GM19240 (cell line): Measurements from ENCODE around the gene GOLGA6L7.
"Not testable (repeated sequence)": the region's sequence is repeated elsewhere in the genome, so short reads cannot be mapped to it uniquely, and the experiment has no call there.

ENCODE experiments used
- DNase-seq: peaks from one replicate; pipeline ENCODE4 v3.0.0; 2011; ENCODE audit warnings: low spot score; ENCODE audit not compliant: insufficient read length

GOLGA6L7 gene

DNA sequence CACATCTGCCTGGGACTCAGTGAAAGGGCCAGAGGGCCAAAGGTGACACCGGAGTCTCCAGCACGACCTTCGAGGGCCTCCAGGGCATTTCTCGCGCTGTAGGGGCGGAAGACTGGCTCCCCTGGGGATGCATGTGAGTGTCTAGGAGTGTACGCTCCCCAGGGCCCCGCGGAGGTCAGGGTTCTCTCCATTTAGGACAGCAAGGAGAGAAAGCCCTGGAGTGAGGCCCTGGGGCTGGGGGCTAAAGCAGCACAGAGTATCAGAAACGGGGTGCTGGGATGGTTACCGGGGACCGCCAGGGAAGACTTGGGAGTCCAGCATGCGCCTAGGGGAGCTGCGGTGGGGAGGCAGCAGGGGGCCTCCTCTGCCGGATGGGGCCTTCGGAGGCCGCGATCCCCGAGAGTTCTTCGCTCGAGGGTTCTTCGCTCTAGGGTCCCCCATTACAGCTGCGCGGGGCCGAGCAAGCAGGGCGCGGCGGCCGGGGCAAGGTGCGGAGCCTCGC, 36.7 kb upstream of the GOLGA6L7 start:
- DNase-seq: no peak

DNA sequence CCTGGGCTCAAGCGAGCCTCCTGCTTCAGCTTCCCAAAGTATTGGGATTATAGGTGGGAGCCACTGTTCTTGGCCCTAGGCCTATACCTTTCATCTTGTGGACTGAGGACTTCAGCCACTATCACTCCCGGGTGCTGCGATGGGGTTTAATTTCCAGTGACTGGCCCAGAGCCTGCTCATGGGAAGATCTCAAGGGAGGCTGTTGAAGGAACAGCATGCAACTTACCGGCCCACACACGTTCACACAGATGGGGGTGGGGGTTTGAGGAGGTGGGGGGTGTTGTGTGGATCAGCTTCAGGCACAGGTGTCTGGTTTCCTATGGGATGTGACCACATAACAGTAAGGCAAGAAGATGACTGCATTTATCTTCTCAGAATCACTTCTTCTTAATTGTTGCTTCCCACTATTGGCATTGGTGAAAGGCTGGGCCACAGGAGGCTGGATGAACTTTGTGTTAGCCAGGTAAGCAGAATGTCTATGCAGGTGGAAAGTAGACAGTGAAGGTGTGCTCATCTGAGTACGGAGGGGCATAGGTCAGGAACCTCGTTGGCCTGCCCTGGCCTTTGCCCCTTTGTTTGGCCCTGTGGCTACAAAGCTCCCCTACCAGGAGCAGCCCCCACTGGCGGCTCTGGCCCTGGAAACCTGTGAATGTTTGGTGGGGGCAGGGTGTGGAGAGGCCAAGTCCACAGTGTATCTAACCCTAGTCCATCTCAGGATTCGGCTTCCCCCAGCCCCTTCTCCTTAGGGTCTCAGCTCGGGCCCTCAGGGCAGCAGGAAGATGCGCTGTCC, 35.9 kb upstream of the GOLGA6L7 start:
- DNase-seq: no peak

GRCh38 chr15:28881600-28881999, 33.2 kb upstream of the GOLGA6L7 start:
- DNase-seq: no peak

DNA sequence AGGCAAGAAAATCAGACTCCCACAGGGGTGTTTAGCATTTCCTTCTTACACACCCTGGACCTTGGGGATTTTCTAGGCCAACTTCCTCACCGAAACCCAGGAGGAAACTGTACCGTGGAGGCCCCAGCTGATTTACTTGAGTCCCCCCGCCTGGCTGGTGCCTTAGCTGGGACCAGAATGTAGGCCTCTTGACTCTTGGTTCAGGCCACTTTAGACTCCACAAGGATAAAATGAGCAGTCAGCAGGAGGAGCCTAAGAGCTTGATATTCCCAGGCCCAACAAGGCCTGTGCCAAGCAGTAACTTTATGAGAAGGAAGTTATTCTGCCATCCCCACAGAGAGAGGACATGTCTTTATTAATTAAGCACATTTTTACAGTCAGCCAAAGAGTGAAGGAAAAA, 32.7 kb upstream of the GOLGA6L7 start:
- DNase-seq: no peak

- no peak for DNase-seq
Measured at GRCh38 chr15:28880680-28881079, 32.2 kb upstream of the GOLGA6L7 start.

DNA sequence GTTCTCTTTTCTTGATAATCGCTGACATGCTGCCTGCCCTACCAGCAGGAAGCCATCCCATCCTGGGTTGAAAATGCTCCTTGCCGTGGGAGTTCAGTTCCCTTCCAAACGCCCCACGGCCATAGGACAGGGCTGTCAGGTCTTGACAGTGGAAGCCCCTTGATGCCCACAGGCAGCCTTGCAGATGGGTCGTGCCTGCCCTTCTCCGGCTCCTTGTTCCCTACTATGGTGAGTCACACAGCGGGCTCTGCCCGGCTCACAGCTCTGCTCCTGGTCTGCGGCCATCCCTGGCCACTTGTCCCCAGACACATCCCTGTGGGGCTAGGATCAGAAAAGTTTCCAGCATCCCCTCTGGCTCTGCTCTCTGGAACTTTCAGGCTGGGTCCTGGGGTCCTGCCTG, 31.1 kb upstream of the GOLGA6L7 start:
- no peak for DNase-seq

GRCh38 chr15:28878209-28878608, 29.8 kb upstream of the GOLGA6L7 start:
- no peak for DNase-seq

DNA sequence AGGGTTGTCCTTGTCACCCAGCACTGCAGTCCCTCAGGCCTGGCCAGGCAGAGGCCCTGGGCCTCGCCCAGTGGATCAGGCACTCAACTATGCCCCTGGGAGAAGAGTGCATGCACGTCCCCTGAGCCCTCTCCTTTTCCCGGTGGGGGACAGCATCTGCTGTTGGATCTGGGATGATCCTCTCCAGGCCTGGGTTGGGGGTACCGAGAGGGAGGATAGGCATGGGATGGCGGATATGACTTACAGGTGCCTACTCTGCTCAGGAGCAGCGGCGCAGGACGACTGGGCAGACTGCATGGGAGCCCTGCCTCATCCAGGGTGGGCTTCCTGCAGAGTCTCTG, 28.4 kb upstream of the GOLGA6L7 start:
- no peak for DNase-seq

DNA sequence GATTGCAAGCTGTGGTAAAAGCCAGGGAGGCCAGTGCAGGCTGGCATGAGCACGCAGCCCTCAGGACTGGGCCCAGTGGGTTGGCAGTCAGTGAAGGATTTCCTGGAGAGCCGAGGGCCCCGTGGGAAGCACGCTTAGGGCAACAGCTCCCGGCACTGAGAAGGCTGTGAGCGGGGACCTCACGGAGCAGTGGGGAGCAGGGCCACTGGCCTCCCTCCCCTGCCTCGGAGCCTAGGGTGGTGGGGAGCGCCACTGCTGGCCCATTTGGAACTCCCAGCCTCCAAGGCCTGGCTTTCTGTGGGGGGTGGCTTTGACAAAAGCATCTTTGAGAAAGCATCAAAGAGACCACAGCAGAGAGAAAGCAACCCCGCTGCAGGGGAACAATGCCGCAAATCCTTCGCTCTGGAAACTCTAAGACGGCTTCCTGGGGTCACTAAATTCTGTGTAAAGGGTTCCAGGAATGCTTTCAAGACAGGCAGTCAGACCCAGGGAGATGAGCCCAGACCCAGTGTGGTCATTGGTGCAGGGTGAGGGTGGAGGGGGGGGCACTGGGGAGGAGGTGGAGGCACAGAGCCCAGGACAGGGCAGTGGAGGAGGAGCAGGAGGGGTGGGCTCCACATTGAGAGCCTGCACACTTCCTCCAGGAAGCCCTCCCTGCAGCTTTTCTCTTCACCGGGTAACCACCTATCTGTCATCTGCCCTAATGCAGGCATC, 27.8 kb upstream of the GOLGA6L7 start:
- DNase-seq: no peak

DNA sequence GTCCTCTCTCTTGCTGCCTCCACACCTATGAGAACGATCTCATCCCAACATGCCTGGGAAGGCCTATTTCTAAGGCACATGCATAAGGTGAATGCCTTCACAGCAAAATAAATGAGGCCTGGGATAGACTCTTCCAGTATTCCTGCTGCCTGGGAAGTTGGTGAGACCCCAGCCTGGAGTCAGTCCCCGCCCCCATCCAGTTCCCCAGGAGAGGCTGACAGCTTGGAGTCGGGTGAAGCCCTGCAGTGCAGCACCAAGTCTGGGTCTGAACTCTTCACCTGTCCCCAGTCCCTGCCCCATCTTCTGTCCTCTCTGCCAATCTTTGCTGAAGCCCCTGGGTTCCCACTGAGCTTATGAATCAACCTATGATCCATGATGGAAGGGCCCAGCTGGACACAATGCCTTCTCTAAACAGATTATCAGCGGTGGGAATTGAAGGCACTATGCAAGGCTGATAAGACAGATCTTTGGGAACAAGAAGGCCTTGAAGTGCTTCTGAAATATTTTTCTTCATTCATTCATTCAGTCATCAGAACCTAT, 27.1 kb upstream of the GOLGA6L7 start:
- DNase-seq: no peak

DNA sequence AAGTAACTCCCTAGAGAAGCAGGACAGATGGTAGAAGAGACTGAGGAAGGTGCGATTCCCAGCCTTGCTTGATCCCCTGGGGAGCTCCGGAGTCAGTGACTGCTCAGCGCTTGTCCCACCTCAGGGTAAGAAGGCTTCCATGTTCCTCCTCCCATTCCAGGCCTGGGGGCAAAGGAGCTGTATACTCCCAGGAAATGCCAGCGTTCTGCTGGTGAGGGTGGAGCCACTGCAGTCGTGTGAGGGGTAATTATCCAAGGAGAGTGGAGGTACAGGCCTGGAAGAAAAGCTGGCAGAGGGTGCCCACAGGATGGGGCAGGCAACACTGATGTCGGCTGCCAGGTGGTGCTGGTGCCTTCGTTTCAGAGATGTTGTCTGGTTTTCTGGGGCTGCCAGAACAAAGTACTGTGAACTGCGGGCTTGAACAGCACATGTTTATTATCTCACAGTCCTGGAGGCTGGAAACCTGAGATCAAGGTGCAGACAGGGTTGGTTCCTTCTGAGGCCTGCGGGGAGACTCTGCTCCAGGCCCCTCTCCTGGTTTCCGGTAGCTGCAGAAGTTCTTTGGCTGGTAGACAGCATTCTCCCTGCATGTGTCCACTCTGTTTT, 25.2 kb upstream of the GOLGA6L7 start:
- no peak for DNase-seq

- no peak for DNase-seq
Measured at GRCh38 chr15:28873006-28873405, 24.6 kb upstream of the GOLGA6L7 start.

GRCh38 chr15:28871168-28871567, 22.7 kb upstream of the GOLGA6L7 start:
- no peak for DNase-seq

DNA sequence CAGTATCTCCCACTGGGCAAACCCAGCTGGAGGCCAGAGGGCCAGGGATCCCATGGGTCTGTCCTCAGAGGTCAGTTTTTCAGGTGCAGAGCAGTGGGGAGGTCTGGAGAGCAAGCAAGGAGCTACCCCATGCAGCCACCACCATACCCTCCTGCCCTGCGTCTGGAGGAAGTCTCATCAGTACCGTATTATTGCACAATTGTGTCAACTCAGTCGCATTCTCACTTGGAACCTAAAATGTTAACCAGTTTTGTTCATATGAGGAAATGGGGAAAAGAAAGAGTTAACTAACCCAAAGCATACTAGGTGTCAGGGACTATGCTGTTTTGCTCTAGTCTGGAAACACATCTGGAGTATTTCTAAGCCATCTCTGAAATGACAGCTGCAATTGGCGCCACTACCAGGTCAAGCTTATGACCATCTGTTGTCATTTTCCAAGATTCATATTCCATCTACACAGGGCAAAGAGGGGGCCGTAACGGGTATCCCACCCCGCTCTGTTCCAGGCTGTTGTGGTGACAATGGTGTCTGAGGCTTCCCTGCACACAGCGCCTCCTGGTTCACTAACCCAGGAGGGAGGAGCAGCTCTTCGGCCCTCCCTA, 20.4 kb upstream of the GOLGA6L7 start:
- DNase-seq: no peak

- not testable (repeated sequence) for DNase-seq
Measured at GRCh38 chr15:28861589-28862293, 13.3 kb upstream of the GOLGA6L7 start.

DNA sequence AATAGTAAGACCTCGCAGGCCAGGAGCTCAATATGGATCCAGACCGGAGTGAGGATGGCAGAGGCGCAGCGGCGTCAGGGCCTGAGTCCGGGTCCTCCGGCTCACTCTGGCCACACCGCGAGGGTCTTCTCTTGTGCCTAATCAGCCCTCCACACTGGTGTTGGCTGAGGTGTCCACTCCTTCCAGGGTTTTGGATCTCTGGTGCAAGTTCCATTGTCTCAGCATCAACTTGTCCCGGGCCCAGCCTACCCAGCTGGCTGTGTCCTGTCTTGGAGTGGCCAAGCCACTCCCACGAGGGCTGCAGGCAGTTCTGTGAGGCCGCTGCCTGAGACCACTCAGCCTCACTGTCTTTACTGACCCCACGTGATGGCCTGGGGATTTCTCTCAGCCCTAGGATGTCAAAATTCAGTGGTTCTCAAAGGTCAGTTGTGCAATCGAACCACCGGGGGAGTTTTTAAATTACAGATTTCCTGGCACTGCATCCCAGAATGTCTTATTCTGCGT, 12.6 kb upstream of the GOLGA6L7 start:
- no peak for DNase-seq

GRCh38 chr15:28854578-28854977, 6.1 kb upstream of the GOLGA6L7 start:
- not testable (repeated sequence) for DNase-seq

DNA sequence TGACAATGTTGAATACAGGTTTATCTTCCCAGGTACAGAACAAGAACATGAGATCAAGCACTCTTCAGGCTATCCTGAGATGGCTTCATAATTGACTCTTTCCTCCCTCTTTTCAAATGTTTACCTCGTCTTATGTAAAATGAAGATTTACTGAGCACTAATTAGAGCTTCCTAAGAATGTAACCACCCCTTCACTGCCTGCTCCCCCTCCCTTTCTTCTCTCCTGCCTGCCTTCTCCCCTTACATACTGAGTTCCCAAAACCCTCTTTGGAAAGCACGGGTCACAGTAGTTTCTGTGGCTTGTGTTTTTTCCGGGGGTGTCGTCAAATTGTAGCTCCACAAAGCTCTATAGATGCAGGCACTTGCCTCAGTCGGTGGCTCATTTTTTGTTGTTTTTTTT, 5.2 kb upstream of the GOLGA6L7 start:
- not testable (repeated sequence) for DNase-seq

DNA sequence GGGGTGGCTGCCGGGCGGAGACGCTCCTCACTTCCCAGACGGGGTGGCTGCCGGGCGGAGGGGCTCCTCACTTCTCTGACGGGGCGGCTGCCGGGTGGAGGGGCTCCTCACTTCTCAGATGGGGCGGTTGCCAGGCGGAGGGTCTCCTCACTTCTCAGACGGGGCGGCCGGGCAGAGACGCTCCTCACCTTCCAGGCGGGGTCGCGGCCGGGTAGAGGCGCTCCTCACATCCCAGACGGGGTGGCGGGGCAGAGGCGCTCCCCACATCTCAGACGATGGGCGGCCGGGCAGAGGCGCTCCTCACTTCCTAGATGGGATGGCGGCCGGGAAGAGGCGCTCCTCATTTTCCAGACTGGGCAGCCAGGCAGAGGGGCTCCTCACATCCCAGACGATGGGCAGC, 1.3 kb upstream of the GOLGA6L7 start:
- not testable (repeated sequence) for DNase-seq

DNA sequence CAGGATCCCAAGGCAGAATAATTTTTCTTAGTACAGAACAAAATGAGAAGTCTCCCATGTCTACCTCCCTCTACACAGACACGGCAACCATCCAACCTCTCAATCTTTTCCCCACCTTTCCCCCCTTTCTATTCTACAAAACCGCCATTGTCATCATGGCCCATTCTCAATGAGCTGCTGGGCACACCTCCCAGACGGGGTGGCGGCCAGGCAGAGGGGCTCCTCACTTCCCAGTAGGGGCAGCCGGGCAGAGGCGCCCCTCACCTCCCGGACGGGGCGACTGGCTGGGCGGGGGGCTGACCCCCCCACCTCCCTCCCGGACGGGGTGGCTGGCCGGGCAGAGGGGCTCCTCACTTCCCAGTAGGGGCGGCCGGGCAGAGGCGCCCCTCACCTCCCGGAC, 827 bp upstream of the GOLGA6L7 start:
- not testable (repeated sequence) for DNase-seq

DNA sequence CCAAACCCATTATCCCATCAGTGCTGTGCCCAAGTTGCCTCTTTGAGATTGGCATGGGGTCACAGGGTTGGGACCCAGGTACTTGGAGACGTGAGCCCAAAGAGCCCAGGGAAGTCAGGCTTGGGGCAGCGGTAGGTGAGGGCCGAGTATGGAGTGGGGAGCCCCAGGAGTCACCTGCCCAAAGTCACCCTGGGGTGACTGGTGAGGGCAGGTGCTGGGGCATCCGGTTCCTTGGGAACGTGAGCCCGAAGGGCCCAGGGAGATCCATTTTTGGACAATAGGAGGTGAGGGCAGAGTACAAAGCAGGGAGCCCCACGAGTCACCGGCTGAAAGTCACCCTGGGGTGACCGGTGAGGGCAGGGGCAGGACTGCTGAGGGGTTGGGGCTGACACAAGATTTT, 485 bp downstream of the GOLGA6L7 start:
- not testable (repeated sequence) for DNase-seq
